Fibroblast of skin of abdomen (primary cell): ENCODE measurements around the gene PEAK1.

ENCODE experiments used
- DNase-seq: peaks from one replicate; pipeline ENCODE4 v3.0.0-alpha.2; 2013

Gene PEAK1

GRCh38 chr15:77053709-77054108 lies 366.2 kb downstream of the PEAK1 start:
- DNase-seq, result no peak

- no peak for DNase-seq
Observed at GRCh38 chr15:77052556-77052955, 367.3 kb downstream of the PEAK1 start.
